Peyer's patch (tissue), 4 donors: ENCODE data around the gene CTBP2.

Experiments
- CTCF ChIP-seq, 6 experiments: fragments of 450-650 bp in 4 of 6; fragments of 200-600 bp in 2 of 6; sonication (generic) in 1 of 6; IDR thresholded peaks; one replicate each; pipeline ENCODE4 v1.5.1; 2017 to 2019; ENCODE audit warnings: antibody characterized with exemption in 6 of 6, mild to moderate bottlenecking in 3 of 6, moderate library complexity in 1 of 6
- POLR2A ChIP-seq, 2 donors: fragments of 450-650 bp; IDR thresholded peaks; one replicate each; pipeline ENCODE4 v1.5.1; 2017; ENCODE audit warnings: antibody characterized with exemption in 2 of 2, mild to moderate bottlenecking in 2 of 2, moderate library complexity in 2 of 2

GRCh38 chr10:125127110-125127509 is 33.3 kb downstream of the CTBP2 start:
- TF ChIP-seq CTCF (IDR thresholded peaks at IDR 0.05) (no peak), POLR2A (IDR thresholded peaks at IDR 0.05) (no peak)
